ENCODE results near the gene ALDH1L1.

ALDH1L1 gene

GRCh38 chr3:126109880-126110235 lies 70.5 kb downstream of the ALDH1L1 start:
- DNase-seq (ENCODE audit: extremely low spot score): no peak
- no peak for TF ChIP-seq FOXM1 (IDR thresholded peaks at IDR 0.05; ENCODE audit: borderline replicate concordance)
- no peak for TF ChIP-seq FOXK2 (IDR thresholded peaks at IDR 0.05)
- no peak for TF ChIP-seq ZNF384 (IDR thresholded peaks at IDR 0.05)
- no peak for TF ChIP-seq HDGF (IDR thresholded peaks at IDR 0.05; ENCODE audit: borderline replicate concordance)
- no peak for TF ChIP-seq PKNOX1 (IDR thresholded peaks at IDR 0.05)
- TF ChIP-seq BHLHE40 (IDR thresholded peaks at IDR 0.05; ENCODE audit: borderline replicate concordance): no peak
- TF ChIP-seq ARNT (IDR thresholded peaks at IDR 0.05): no peak
- no peak for TF ChIP-seq NFRKB (IDR thresholded peaks at IDR 0.05)
- ChIA-PET CTCF (no interaction called here), POLR2A (no interaction called here)

GRCh38 chr3:126109146-126109879 lies 71.1 kb downstream of the ALDH1L1 start:
- CTCF ChIA-PET: no interaction called here
- POLR2A ChIA-PET: no interaction called here
- no peak for TF ChIP-seq SP1 (IDR thresholded peaks at IDR 0.05)
- TF ChIP-seq NFRKB (IDR thresholded peaks at IDR 0.05): no peak
- TF ChIP-seq FOXM1 (IDR thresholded peaks at IDR 0.05; ENCODE audit: borderline replicate concordance): no peak
- no peak for TF ChIP-seq LEF1 (IDR thresholded peaks at IDR 0.05; ENCODE audit: borderline replicate concordance)
- no peak for TF ChIP-seq ELF4 (IDR thresholded peaks at IDR 0.05)
- TF ChIP-seq FOXA1 (IDR thresholded peaks at IDR 0.05): no peak
- TF ChIP-seq L3MBTL2 (conservative IDR thresholded peaks at IDR 0.05): no peak
- no peak for TF ChIP-seq HDGF (IDR thresholded peaks at IDR 0.05; ENCODE audit: borderline replicate concordance)
- no peak for TF ChIP-seq PKNOX1 (IDR thresholded peaks at IDR 0.05)
- TF ChIP-seq FOXK2 (IDR thresholded peaks at IDR 0.05): no peak
- TF ChIP-seq CTBP1 (IDR thresholded peaks at IDR 0.05; ENCODE audit: borderline replicate concordance): no peak
- TF ChIP-seq ARNT (IDR thresholded peaks at IDR 0.05): no peak
- TF ChIP-seq SUZ12 (IDR thresholded peaks at IDR 0.05): no peak
- no peak for TF ChIP-seq ZNF384 (IDR thresholded peaks at IDR 0.05)
- no peak for DNase-seq (ENCODE audit: extremely low spot score)

GRCh38 chr3:126108676-126109050 lies 71.7 kb downstream of the ALDH1L1 start:
- ChIA-PET CTCF (no interaction called here), POLR2A (no interaction called here)
- DNase-seq (ENCODE audit: extremely low spot score): no peak
- no peak for TF ChIP-seq ARNT (IDR thresholded peaks at IDR 0.05)
- no peak for TF ChIP-seq SP1 (IDR thresholded peaks at IDR 0.05)
- no peak for TF ChIP-seq FOXA1 (IDR thresholded peaks at IDR 0.05)
- no peak for TF ChIP-seq HDGF (IDR thresholded peaks at IDR 0.05; ENCODE audit: borderline replicate concordance)
- TF ChIP-seq FOXK2 (IDR thresholded peaks at IDR 0.05): no peak
- TF ChIP-seq LEF1 (IDR thresholded peaks at IDR 0.05; ENCODE audit: borderline replicate concordance): no peak
- no peak for TF ChIP-seq NFRKB (IDR thresholded peaks at IDR 0.05)
- TF ChIP-seq ZNF384 (IDR thresholded peaks at IDR 0.05): no peak
- no peak for TF ChIP-seq FOXM1 (IDR thresholded peaks at IDR 0.05; ENCODE audit: borderline replicate concordance)
- TF ChIP-seq BHLHE40 (IDR thresholded peaks at IDR 0.05; ENCODE audit: borderline replicate concordance): no peak
- no peak for TF ChIP-seq PKNOX1 (IDR thresholded peaks at IDR 0.05)
- no peak for TF ChIP-seq L3MBTL2 (conservative IDR thresholded peaks at IDR 0.05)
- TF ChIP-seq CTBP1 (IDR thresholded peaks at IDR 0.05; ENCODE audit: borderline replicate concordance): no peak
- TF ChIP-seq SUZ12 (IDR thresholded peaks at IDR 0.05): no peak
- TF ChIP-seq ELF4 (IDR thresholded peaks at IDR 0.05): no peak
- no peak for TF ChIP-seq TARDBP (IDR thresholded peaks at IDR 0.05)

GRCh38 chr3:126107957-126108675 lies 72.3 kb downstream of the ALDH1L1 start:
- DNase-seq (ENCODE audit: extremely low spot score): no peak
- POLR2A ChIA-PET: no interaction called here
- CTCF ChIA-PET: no interaction called here
- TF ChIP-seq NFRKB (IDR thresholded peaks at IDR 0.05) (no peak), BHLHE40 (IDR thresholded peaks at IDR 0.05; ENCODE audit: borderline replicate concordance) (no peak), SUZ12 (IDR thresholded peaks at IDR 0.05) (no peak), CTBP1 (IDR thresholded peaks at IDR 0.05; ENCODE audit: borderline replicate concordance) (no peak), FOXA1 (IDR thresholded peaks at IDR 0.05) (no peak), HDGF (IDR thresholded peaks at IDR 0.05; ENCODE audit: borderline replicate concordance) (no peak), ELF4 (IDR thresholded peaks at IDR 0.05) (no peak), SP1 (IDR thresholded peaks at IDR 0.05) (no peak), ARNT (IDR thresholded peaks at IDR 0.05) (no peak), ZNF384 (IDR thresholded peaks at IDR 0.05) (no peak), LEF1 (IDR thresholded peaks at IDR 0.05; ENCODE audit: borderline replicate concordance) (no peak), TARDBP (IDR thresholded peaks at IDR 0.05) (no peak), FOXM1 (IDR thresholded peaks at IDR 0.05; ENCODE audit: borderline replicate concordance) (no peak), L3MBTL2 (conservative IDR thresholded peaks at IDR 0.05) (no peak)

GRCh38 chr3:126107203-126107939 lies 73.0 kb downstream of the ALDH1L1 start:
- ChIA-PET CTCF (no interaction called here), POLR2A (no interaction called here)
- TF ChIP-seq SUZ12 (IDR thresholded peaks at IDR 0.05): no peak
- no peak for TF ChIP-seq SP1 (IDR thresholded peaks at IDR 0.05)
- TF ChIP-seq FOXA1 (IDR thresholded peaks at IDR 0.05): no peak
- no peak for TF ChIP-seq NFRKB (IDR thresholded peaks at IDR 0.05)
- no peak for TF ChIP-seq PKNOX1 (IDR thresholded peaks at IDR 0.05)
- DNase-seq (ENCODE audit: extremely low spot score): no peak

All from HEK293T (cell line).